GM18498 (cell line): Measurements from ENCODE around the gene IGF2BP1.
"Not testable (repeated sequence)": the region's sequence is repeated elsewhere in the genome, so short reads cannot be mapped to it uniquely, and the experiment has no call there.

Experiments used
- ATAC-seq: cut with Tn5 transposase; IDR thresholded peaks from one replicate; pipeline ENCODE4 v1.9.1; 2021; ENCODE audit warnings: mild to moderate bottlenecking, moderate library complexity; ENCODE audit not compliant: unreplicated experiment

IGF2BP1 gene

DNA sequence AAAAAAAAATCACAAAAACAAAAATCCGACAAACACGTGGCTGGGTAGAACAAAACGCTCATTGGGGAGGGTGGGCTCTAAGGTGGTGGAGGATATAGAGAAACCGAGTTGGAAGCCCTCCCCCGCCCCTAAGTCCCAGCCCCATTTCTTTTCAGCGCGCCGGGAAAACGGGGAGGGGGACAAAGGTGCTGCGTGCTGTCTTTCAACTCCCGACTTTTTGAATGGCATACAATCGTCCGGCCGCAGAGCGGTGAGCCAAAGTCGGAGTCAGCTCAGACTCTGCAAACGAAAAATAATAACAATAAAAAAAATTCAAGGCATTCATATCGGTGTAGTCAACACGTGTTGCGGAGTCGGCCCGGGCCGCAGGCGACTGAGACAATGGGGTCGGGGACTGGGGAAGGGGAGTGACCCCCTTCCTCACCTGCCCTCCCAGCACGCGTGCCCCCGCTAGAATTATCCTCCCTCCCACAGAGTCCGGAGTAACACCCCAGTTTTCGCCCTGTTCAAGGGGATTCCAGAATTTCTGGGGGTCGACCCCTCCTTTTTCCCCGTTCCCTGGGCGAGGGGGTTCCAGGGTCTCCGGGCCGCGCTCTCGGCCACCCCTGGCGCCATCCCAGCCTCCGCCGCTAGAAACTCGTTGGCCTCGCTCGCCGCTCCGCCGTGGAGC lies 1.7 kb upstream of the IGF2BP1 start:
- ATAC-seq, result no peak

DNA sequence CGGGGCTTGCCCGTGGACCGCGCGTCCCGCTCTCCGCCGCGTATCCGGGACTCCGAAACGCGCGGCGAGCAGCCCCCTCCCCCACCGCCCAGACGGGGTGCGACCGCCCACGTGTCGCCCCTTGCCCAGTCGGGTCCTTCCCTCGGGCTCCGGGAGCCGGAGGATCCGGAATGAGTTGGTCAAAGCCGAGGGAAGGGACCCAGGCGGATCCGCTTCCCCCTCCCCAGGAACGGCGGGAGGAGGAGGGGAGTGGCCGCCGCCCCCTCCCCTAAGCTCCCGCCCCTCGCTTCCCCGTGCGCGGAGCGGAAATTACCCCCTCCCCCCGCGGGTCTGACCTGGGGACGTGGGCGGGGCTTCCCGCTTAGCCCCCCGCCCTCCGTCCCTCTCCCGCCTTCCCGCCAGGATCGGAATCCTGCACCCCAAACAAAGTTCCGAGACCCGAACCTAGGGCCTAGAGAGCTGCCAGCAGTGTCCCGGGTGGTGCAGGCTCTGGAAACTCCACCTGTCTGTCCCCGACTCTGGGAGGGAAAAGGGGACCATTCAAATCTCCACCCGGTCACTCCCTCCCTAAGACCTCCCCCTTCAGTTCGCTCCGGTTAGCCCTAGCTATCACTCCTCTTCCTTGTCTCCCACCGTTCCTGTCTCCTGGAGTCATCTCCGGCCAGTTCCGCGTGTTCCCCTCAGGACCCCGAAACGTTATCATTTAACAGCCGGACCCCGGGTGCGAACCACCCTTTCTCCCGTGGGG lies 1.0 kb upstream of the IGF2BP1 start:
- no peak for ATAC-seq

DNA sequence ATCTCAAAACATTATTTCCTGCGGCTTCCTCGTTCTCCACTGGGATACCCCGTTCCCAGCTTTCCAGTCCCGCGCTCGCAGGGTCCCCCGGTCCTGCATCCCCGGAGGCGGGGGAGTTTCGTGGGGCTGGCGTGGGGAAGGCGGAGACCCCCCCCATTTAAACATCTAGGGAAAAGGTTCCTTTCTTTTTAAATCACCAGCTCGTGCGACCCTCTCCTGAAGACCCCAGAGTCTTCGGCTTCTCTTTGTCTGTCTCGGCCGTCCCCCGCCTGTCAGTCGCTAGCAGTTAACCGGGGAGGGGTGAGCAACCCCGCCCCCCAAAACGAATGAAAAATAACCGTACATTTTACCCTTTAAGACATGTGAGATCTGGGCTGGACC lies 473 bp upstream of the IGF2BP1 start:
- ATAC-seq, result no peak

DNA sequence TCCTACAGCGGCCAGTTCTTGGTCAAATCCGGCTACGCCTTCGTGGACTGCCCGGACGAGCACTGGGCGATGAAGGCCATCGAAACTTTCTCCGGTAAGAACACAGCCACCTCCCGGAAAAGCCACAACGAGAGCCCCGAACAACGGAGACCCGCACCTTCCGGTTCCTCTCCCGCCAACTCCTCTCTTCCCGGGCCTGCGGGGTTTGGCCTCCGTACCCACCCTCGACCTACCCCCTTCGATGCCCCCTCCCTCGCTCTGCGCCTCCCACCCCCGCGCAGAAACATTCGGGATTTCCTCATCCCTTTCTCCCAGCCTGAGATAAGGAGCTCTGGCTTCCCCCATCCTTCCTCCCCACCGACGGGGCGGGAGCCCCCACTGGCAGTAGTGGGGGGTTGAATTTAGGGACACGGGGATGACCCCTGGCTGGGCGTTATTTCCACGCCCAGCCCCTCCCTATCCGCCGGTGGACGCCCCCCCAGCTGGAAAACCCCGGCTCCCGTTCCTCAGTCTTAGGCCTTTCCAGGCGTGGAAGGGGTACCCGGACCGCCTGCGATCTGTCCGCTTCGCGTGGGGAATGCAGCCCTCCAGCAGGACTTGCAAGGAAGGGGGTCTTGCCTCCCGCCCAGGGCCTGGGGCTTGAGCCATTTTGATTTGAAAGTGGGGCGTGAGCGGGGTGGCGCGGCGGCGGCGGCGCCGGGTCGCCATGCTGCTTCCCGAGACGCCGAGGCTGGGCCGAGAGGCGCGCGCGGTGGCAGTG lies 822 bp downstream of the IGF2BP1 start:
- ATAC-seq, result no peak

DNA sequence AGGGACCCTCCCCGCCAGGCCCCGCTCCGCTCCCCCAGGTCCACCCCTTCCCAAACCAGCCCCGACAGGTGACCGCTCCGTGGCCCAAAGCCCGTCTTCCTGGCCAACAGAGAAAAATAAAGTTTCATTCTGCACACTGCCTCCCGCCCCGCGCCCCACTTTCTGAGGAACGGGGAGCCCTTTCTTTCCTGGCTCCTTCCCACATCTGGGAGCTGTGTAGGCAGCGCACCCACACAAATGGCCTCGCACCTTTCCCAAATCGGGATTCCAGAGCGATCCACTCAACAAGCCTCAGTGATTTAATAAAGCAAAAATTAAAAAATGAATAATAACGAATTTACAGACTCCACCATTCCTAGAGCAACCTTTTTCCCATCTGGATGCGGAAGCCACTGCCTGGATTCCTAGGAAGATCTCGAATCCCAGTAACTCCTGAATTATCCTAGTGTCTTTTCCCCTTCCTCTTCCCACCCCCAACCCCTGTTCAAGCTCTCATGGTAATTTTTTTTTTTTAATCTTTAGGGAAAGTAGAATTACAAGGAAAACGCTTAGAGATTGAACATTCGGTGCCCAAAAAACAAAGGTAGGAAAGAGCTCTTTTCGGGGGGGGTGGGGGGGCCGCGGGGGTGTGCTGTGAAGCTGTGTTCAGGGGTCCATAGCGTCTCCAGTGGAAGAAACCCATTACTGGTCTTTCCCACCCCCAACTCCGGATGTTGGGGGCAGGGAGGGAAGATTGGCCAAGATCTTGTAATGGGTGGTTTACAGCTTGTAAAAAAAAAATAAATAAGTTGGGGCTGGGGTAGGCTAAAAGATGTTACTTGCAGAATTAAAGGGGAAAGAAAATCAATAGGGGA lies 1.6 kb downstream of the IGF2BP1 start:
- no peak for ATAC-seq

DNA sequence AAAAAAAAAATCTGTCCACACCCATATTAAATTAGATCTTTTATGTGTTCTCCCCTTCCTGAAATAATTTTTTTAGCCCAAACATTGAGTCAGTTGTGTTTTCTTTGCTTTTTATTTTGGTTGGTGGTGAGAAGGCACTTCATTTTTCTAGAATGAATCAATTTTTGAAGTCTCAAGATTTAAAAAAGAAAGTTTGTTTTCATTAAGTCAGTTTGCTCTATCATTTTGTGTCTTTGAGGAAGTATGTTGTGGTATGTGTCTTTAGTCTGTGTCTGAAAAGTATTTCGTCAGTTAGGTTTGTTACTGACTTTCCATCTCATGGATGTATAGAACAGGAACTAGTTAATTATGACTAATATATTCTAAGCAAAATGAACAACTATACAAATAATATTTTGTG lies 3.8 kb downstream of the IGF2BP1 start:
- ATAC-seq, result no peak

DNA sequence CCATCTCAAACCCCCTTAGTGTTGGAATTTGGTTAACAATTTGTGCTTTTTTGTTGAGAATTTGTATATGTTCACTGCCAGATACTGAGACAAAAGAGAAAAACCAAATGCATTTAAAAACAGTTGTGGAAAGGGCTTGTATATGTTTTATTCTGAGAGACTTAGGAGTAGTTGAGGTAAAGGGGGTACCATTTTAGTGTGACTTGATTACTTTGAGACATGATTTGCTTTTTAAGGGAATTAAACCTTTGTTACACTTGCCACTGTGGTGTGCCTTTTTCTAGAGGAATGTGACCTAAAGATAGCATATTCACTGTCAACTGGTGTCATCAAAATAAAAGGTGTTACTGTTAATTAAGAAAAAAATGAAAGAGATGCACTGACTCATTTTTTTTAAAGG lies 4.5 kb downstream of the IGF2BP1 start:
- ATAC-seq, result no peak

DNA sequence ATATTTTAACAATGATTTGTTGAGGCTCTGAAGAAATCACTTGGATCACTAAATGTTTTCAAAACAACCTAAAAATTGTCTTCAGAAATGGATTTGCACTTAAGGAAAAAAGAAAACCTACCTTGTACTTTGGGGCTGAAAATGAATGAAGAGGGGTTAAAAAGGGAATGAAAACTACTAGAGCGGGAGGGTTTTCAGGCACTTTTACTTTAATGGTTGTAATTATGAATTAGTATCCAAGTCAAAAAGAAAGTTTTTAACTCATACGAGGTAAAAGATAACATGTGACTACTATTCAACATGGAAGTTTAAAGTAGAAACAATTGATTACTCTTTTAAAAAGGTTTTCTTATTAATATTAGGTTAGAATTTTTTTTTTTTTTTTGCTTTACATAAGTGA lies 5.1 kb downstream of the IGF2BP1 start:
- no peak for ATAC-seq

DNA sequence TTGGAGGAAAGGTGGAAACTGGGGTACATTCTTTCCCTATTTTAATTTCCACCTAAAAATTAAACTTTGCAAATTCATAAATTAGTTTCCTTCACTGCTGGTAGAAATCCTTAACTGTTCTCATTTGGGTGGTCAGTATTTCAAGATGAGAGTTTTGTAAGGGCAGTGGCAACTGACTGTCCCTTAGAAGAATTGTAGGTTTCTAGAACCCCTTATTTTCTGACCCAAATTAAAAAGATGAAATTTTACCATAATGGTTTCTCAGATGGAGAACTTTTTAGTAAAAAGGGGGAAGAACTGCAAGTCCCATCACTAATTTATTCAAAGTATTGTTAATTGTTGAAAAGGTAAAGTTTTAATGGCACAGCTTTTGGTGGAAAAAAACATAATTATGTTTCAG lies 5.6 kb downstream of the IGF2BP1 start:
- ATAC-seq, result no peak

DNA sequence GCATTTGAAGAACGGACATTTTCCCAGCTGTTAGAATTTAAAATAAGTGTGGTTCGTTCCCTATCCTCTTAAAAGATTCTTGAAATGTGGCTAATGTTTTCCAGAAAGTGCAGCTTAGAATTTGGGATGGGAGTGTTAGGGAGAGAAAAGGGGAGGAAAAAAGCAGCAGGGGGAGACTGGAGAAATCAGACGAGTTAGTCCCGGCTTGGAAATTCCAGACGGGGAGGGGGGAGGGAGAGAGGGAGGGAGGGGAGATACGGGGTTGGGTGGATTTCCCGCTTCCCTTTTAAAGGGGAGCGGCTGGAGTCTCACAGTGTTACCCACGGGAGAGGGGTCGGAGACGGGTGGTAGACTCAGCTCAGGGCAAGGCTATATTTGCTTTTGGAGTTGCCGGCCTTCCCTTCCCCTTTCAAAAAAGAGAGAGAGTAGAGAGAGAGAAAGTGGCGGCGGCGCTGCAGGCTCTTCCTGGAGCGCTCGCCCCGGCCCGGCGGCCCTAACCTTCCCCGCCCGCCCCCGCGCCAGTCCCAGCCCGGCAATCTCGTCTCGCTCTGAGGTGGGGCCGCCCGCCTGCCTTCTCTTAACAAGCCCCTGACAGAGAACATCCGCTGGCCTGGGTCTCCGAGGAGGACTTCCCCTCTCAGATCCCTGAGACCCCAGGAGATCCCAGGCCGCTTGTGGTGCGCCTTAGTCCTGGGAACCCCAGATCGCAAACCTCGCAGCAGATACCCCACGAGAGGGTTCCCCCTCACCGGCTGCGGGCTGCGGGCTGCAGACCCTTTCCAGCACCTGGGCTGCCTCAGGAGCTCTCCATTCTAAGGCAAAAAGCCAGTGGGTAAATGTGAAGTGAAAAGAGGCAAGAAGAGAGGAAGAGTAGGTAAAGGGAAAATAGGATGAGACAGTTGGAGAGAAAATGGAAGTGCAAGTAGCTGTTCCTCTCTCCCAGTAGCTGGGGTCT lies 6.6 kb downstream of the IGF2BP1 start:
- no peak for ATAC-seq

DNA sequence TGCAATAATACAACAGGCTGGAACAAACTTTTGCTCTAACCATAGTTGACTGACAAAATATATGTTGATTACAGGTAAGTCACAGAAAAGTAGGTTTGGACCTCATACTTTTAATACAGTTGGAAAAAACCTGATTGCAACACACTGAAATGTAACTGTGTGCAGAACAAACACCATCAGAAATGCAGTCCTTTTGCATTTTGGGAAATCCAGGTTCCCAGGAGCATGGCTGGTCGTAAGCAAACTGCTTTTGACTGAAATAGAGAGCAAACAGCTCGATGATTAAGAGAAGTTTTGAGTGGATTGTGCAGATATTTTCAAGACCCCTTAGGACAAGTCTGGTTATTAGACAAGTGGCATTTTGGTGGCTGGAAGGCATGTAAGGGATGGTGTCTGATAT lies 8.0 kb downstream of the IGF2BP1 start:
- no peak for ATAC-seq

DNA sequence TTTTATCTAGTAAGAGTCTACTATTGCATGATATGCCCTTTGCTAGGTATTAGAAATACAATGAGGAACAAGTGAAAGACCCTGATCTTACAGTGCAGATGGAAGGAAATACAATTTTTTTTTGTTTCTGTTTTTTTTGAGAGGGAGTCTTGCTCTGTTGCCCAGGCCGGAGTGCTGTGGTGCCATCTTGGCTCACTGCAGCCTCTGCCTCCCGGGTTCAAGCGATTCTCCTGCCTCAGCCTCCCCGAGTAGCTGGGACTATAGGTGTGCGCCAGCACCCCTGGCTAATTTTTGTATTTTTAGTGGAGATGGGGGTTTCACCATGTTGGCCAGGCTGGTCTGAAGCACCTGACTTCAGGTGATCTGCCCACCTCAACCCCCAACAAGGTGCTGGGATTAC lies 11.7 kb downstream of the IGF2BP1 start:
- not testable (repeated sequence) for ATAC-seq

DNA sequence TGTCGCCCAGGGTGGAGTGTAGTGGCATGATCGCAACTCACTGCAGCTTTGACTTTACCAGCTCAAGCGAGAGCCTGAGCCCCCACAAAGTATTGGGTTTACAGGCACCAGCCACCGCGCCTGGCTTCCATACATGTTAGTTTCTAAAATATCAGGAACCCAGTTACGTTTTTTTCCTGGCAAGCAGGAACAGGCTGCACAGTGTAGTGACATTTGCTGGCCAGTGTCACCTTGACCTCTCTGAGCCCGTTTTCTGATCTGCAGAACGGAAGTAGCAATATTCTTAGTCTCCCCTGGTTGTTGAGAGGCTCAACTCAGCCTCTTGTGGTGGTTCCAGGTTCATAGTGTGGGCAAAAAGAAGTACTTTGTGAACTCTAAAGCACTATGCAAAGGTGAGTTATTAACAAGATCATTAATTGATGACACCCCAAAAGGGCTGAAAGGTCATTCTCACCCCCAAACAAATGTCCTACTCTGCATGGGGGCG lies 15.6 kb downstream of the IGF2BP1 start:
- no peak for ATAC-seq

DNA sequence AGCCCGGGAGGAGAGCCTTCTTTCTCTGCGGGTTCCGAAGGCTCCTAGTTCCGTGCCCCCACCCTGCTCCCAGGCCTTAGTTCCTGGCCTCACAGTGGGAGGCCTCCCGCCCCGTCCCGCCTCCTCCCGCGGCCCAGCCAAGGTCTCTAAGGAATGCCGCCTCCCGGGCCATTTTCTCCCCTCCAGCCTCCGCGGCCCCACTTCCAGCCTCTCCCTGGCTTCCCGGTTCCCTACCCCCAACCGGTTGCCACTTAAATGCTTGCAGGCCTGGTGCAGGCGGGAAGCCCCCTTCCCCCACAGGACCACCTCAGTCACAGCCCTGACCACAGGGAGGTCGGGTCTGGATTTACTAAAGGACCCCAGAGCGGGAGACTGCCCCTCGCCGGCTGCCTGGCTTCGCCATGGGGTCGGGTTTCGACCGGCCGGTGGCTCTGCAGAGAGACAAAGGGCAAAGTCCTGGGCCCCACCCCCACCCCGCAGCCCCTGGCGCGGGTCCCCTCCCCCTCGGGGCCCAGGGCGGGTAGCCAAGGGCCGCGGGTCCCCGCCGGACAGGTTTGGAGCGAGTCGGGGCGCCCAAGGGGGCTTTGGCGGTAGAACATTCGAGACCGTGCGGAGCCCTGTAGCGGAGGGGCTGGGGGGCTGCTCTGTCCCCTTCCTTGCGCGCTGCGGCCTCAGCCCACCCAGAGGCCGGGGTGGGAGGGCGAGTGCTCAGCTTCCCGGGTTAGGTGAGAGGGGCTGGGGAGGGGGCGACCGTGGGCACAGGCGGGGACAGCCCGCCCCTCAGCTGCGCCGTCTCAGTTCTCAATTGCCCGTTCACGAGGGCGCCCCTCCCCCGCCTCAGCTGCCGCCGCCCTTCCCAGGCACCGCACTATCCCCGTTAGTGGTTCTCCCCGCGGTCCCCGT lies 16.4 kb downstream of the IGF2BP1 start:
- ATAC-seq, result no peak

DNA sequence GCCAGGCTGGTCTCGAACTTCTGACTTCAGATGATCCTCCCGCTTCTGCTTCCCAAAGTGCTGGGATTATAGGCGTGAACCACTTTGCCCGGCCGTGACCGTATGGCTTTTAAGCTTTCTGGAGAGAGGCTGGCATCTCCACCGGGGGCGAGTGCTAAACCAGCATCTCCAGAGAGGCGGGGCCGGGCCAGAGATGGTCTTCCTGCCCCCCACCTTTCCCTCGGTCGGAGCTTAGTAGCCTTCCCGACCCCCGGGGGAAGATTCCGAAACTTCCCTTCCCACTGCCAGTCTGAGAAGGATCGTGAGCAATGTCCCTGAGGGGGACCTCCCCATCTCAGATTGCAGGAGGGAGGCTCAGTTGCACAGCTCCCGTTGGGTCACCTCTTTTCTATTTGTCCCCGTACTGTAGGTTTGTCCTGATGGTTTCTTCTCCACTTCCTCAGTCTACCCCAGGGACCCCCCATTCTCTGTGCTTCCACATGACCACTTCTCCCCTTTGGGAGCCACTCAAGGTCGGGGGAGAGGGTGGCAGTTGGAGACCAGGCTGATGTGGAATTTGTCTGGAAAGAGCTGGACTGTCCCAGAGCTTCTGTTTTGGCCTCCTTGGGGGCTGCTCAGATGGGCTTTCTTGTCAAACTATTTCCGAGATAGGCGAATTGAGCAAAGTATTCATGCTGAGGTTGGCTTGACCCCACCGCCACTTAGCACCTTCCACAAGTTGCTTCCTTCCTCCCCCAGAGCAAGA lies 18.2 kb downstream of the IGF2BP1 start:
- no peak for ATAC-seq

DNA sequence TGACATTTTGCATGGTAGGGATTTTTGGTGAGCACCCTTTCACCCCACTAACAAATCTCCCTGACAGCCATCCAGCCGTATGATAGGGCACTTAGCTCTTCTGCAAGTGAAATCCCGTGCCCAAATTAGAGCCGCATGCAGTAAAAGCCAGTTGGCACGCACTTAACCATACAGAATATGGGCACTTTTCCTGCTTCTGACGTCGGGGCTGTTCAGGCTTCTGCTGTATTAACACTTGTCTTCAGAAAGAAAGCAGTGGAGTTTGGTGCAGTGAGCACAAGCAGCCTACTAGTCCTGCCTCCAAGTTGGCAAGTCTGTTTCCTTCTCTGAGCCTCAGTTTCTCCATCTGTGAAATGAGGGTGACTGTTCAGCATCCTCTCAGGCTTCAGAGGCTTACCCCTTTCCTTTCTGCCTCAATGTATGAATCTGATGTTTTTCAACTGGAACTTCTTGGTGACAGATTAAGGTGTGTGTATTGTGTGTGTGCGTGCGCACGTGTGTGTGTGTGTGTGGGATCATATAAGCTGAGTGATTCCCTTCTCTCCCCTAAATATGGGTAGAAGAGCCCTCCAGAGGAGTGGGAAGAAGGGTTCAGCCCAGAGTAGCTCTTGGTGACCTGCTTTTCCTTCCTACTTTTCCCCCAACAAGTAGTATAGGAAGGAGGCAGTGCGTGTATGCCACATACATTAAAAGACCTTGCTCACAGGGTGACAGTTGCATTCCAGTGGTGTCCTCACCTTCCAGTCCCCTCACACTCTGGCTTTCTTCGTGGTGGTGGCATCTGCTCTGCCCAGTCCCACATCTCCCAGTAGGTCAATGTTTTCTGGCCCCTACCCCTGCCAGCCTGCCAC lies 19.0 kb downstream of the IGF2BP1 start:
- ATAC-seq, result no peak

DNA sequence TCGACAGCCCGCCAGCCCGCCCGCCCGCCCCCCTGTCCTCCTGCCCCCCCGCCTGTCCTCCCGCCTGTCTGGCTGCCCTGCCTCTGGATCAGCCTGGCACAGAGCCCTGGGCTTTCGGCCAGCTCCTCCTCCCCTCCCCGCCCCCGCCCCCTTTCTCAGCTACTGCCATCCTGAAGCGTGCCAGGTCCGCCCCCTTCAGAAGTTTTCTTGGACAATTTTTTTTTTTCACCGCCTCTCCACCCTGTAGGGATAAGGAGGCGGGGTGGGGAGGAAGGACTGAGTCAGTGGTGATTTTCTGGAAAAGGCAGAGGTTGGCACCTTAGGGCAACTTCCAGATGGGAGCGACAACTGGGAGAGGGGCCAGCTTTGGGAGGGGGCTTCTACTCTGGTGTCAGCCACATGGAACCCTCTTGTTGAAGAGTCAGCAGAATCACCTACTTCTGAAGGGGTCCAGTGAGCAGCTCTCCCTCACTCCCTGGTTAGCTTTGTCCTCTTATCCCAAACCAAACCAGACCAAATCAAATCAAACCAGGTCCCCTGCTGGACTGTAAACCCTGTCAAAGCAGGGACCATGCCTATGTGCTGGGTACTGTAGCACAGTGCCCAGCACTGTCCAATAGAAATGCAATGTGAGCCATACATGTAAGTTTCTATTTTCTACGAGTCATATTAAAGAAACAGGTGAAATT lies 19.7 kb downstream of the IGF2BP1 start:
- ATAC-seq, result no peak
